Sigmoid colon (tissue), 7 donors: ENCODE measurements around the gene SP6. TPM values are rescaled to one million over a fixed set of nuclear protein-coding genes. Genes with fewer than 3 reads are reported as not detected.
A peak's percentile ranks its signal among the peaks of the same experiment; 100 is the strongest.

Source experiments
- DNase-seq: peaks from one replicate; pipeline ENCODE4 v3.0.0-alpha.2; 2019
- H3K27ac ChIP-seq, 4 donors: fragments of 200-600 bp; sonication (generic); one replicate each; pipeline ENCODE4 v1.5.1; 2016 to 2019; ENCODE audit warnings: mild to moderate bottlenecking in 1 of 4
- H3K27me3 ChIP-seq, 3 donors: fragments of 200-600 bp; sonication (generic); one replicate each; pipeline ENCODE4 v1.5.1; 2019; ENCODE audit warnings: mild to moderate bottlenecking in 1 of 3
- H3K36me3 ChIP-seq, 4 donors: fragments of 200-600 bp; sonication (generic); one replicate each; pipeline ENCODE4 v1.5.1; 2016 to 2019
- H3K4me1 ChIP-seq, 4 donors: fragments of 200-600 bp; sonication (generic); one replicate each; pipeline ENCODE4 v1.5.1; 2017 to 2019
- H3K4me3 ChIP-seq, 4 donors: fragments of 200-600 bp; sonication (generic); one replicate each; pipeline ENCODE4 v1.5.1; 2017 to 2019; ENCODE audit warnings: mild to moderate bottlenecking in 2 of 4, moderate library complexity in 1 of 4
- H3K9me3 ChIP-seq, 4 donors: fragments of 200-600 bp in 3 of 4; sonication (generic) in 3 of 4; one replicate each; pipeline versions ENCODE4 v1.5.1 to v1.6.1; 2013 to 2019
- EP300 ChIP-seq, 4 donors: sonication (generic); formaldehyde crosslinking; IDR thresholded peaks; one replicate each; pipeline ENCODE4 v1.6.1; 2017; ENCODE audit warnings: antibody characterized with exemption in 4 of 4
- POLR2A ChIP-seq, 2 donors: fragments of 450-650 bp; IDR thresholded peaks; one replicate each; pipeline ENCODE4 v1.6.1; 2016; ENCODE audit warnings: antibody characterized with exemption in 2 of 2, mild to moderate bottlenecking in 2 of 2, moderate library complexity in 2 of 2
- POLR2AphosphoS5 ChIP-seq, 4 donors: sonication (generic); formaldehyde crosslinking; IDR thresholded peaks; one replicate each; pipeline ENCODE4 v1.6.1; 2017; ENCODE audit warnings: antibody characterized with exemption in 4 of 4
- WGBS, 2 donors: extraction: QIAGEN DNeasy Blood & Tissue Kit; methylation state at CpG; one replicate each; pipeline ENCODE4 v1.1.7; 2013; 5-methylcytosine and 5-hydroxymethylcytosine counted together
- intact Hi-C: fragments of 100-400 bp; cut with DNase I; formaldehyde crosslinking; loops from one replicate; pipeline ENCODE4 v1.15.1; 2023
- polyA plus RNA-seq, 3 donors: library from polyadenylated mRNA; stranded (reverse); fragments of 200-250 nt; gene quantifications; one replicate each; pipeline ENCODE4 v1.2.3, GENCODE V29; 2013
- total RNA-seq, 4 donors: library from RNA; depleted of rRNA; stranded (reverse); fragments of >200 nt; gene quantifications; one replicate each; pipeline ENCODE4 v1.1.0, GENCODE V29; 2016
- TF ChIP-seq, protein P1 (sequence below), 4 experiments: fragments of 450-650 bp in 3 of 4; fragments of 200-600 bp in 1 of 4; IDR thresholded peaks; one replicate each; pipeline ENCODE4 v1.5.1; 2016 to 2019; ENCODE audit warnings: antibody characterized with exemption in 4 of 4, mild to moderate bottlenecking in 3 of 4, moderate library complexity in 2 of 4
- donor health status: healthy with polysubstance abuse.
- donor health status: Bipolar disorder and iron deficiency.
- donor health status: healthy.

SP6 gene
- total and polyA plus RNA-seq, 7 donors, result 0.16 to 18.8 (median 2.3) TPM; not detected in 3

DNA sequence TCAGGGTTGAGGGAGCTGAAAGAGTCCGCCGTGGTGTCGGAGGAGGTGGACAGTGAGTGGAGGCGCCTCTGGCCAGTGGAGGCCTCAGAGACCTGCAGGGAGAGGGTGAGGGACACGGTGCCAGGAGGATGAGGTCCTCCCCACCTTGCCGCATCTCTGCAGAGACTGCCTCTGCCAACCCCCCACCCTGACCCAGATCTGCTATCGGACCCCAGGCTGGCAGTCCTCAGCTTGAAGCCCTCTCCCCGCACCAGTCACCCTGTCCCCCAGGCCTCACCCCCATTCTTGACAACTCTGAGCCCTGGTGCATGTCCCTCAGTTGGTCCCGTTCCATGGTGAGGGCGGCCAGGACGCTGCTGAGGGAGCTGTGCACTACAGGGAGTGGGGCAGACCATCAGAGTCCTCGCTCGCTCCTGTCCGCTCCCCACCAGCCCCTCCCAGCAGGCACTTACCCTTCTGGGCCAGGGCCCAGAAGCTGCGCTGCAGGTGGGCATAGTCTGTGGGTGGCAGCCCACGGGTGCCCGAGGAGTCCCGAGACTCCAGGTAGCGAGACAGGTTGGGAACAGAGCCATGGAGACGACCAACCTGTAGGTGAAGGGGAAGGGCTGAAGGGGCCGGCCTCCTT is 34.7 kb downstream of the SP6 start:
- Histone ChIP-seq H3K27ac (no peak overlapping the region), H3K4me3 (no peak overlapping the region), H3K4me1 (peaks cover 0 to 10% (median 10%) of the 10 kb centered on the region in 4 donors), H3K36me3 (peaks cover 0 to 67% (median 18%) of the 10 kb centered on the region in 4 donors), H3K27me3 (no peaks in the 10 kb centered on the region), H3K9me3 (no peaks in the 10 kb centered on the region)
- DNase-seq, result no peak
- TF ChIP-seq EP300 (IDR thresholded peaks at IDR 0.05), result no peak
- TF ChIP-seq, protein P1, sequence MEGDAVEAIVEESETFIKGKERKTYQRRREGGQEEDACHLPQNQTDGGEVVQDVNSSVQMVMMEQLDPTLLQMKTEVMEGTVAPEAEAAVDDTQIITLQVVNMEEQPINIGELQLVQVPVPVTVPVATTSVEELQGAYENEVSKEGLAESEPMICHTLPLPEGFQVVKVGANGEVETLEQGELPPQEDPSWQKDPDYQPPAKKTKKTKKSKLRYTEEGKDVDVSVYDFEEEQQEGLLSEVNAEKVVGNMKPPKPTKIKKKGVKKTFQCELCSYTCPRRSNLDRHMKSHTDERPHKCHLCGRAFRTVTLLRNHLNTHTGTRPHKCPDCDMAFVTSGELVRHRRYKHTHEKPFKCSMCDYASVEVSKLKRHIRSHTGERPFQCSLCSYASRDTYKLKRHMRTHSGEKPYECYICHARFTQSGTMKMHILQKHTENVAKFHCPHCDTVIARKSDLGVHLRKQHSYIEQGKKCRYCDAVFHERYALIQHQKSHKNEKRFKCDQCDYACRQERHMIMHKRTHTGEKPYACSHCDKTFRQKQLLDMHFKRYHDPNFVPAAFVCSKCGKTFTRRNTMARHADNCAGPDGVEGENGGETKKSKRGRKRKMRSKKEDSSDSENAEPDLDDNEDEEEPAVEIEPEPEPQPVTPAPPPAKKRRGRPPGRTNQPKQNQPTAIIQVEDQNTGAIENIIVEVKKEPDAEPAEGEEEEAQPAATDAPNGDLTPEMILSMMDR (IDR thresholded peaks at IDR 0.05), result no peak
- no peak for TF ChIP-seq POLR2A (IDR thresholded peaks at IDR 0.05)
- TF ChIP-seq POLR2AphosphoS5 (IDR thresholded peaks at IDR 0.05), result no peak
- 96% methylated on average over 21 of the region's 21 CpGs for WGBS, 2 donors
- intact Hi-C loops, result no loop called here

DNA sequence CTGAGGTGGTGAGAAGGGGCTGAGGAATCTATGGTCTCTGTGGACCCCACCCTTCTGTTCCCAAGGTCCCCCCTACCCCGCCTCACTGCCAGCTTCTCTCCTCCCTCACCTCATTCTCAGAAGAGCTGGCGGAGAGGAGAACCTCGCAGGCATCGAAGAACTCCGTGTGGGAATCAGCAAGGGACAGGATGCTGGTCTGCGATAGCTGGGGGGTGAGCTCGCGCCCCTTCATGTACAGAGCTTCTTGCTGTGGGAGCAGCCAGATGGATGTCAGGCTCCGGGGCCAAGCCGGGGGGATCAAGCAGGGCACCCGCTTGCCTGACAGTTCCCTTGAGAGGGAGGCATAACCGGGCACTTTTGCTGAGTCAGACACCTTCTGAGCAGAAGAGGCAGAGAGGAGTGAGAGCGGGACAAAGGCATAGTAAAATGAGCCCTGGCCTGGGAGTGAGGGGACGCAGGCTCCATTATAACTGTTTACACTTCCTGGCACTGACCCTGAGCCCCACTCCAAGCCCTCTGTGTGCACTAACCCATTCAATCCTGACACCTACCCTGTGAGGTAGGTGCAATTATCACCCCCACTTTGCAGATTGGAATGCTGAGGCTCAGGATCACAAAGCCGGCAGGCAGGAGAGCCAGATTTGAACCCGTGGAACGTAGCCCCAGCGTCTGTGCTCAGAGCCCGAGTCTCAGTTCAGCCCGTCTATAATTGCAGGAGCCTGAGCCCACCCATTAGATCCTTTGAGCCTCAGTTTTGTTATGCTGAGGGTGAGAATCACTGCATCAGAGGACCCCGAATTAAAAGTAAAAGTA is 35.7 kb downstream of the SP6 start:
- Histone ChIP-seq H3K27me3 (no peaks in the 10 kb centered on the region), H3K4me3 (no peak overlapping the region), H3K36me3 (peaks cover 0 to 67% (median 18%) of the 10 kb centered on the region in 4 donors), H3K4me1 (peaks cover 0 to 4% (median 1%) of the 10 kb centered on the region in 4 donors), H3K9me3 (no peaks in the 10 kb centered on the region), H3K27ac (no peak overlapping the region)
- 95 to 96% methylated on average over 21 of the region's 21 CpGs for WGBS, 2 donors
- intact Hi-C loops, result no loop called here
- no peak for DNase-seq
- TF ChIP-seq, protein P1 (IDR thresholded peaks at IDR 0.05), result no peak
- TF ChIP-seq POLR2A (IDR thresholded peaks at IDR 0.05), result no peak
- TF ChIP-seq EP300 (IDR thresholded peaks at IDR 0.05), result no peak
- TF ChIP-seq POLR2AphosphoS5 (IDR thresholded peaks at IDR 0.05), result no peak

DNA sequence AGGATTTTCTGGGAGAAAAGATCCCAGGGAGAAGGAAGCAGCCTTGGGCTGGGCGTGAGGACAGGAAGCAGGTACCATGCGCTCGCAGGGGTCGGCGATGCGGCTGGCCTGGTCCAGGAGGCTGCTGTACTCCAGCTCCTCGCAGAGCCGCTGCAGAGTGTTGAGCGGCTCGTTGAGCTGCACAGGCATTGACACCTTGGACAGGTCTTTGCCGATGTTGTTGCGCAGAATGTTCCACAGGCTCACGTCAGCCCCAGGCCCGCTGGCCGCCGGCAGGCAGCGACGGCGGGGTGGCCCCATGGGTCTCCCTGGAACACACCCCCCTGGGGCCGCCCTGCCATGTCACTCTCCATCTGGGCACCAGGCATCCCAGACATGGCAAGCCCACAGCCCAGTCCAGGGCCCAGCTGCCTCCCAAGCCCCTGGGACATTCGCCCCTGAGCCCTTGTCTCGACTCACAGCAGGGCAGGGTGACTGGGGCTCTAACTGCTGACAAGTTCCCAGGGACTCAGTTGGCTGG is 37.4 kb downstream of the SP6 start:
- no peak overlapping the region for H3K4me3 ChIP-seq
- no peak for TF ChIP-seq POLR2A (IDR thresholded peaks at IDR 0.05)
- no peak for TF ChIP-seq POLR2AphosphoS5 (IDR thresholded peaks at IDR 0.05)
- TF ChIP-seq EP300 (IDR thresholded peaks at IDR 0.05), result no peak
- TF ChIP-seq, protein P1 (IDR thresholded peaks at IDR 0.05), result no peak
- peaks cover 0 to 9% (median 0%) of the 10 kb centered on the region in 4 donors for H3K4me1 ChIP-seq
- DNase-seq, result peak; percentile 59
- H3K36me3 ChIP-seq, result peaks cover 0 to 72% (median 21%) of the 10 kb centered on the region in 4 donors
- H3K9me3 ChIP-seq, result no peaks in the 10 kb centered on the region
- H3K27ac ChIP-seq, result no peak overlapping the region
- H3K27me3 ChIP-seq, result no peaks in the 10 kb centered on the region
- intact Hi-C loops, result no loop called here
- WGBS, 2 donors, result 96 to 97% methylated on average over 22 of the region's 22 CpGs

DNA sequence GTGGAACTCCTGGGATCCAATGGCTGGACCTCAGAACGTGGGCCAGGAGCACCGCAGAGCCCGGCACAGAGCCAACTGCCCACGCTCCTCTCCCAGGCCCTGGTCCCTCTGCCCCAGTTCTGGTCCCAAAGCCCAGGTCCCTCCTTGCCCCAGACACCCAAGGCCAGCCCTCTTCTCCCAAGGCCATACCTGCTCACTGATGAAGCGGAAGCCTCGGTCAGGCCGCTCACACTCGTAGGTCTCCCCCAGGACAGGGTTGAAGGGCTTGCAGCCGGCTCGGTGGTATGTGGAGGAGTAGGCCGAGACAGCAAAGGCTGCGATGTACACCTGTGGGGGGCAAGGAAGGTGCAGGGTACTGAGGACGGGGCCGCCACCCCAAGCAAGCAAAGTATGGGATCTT is 37.9 kb downstream of the SP6 start:
- intact Hi-C loops, result no loop called here
- H3K9me3 ChIP-seq, result no peaks in the 10 kb centered on the region
- H3K36me3 ChIP-seq, result peaks cover 0 to 72% (median 19%) of the 10 kb centered on the region in 4 donors
- H3K4me3 ChIP-seq, result no peak overlapping the region
- no peaks in the 10 kb centered on the region for H3K27me3 ChIP-seq
- no peak overlapping the region for H3K27ac ChIP-seq
- TF ChIP-seq, protein P1 (IDR thresholded peaks at IDR 0.05), result no peak
- TF ChIP-seq POLR2AphosphoS5 (IDR thresholded peaks at IDR 0.05) (no peak), POLR2A (IDR thresholded peaks at IDR 0.05) (no peak), EP300 (IDR thresholded peaks at IDR 0.05) (no peak)
- peak; percentile 45 for DNase-seq
- whole genome bisulfite sequencing, 2 donors, result 93 to 96% methylated on average over 14 of the region's 14 CpGs
- peaks cover 0 to 9% (median 0%) of the 10 kb centered on the region in 4 donors for H3K4me1 ChIP-seq
